Activated CD4-positive, alpha-beta T cell treated with anti-CD3 and anti-CD28 coated beads, Interleukin-2, amount 50 U/mL, for 24 hours (primary cell): ENCODE results near the gene CRTAC1.

Source experiments
- DNase-seq, 2 donors: peaks; one replicate each; pipeline ENCODE4 v3.0.0-alpha.2; 2020; ENCODE audit warnings: low read depth in 1 of 2, low spot score in 1 of 2

CRTAC1 gene

DNA sequence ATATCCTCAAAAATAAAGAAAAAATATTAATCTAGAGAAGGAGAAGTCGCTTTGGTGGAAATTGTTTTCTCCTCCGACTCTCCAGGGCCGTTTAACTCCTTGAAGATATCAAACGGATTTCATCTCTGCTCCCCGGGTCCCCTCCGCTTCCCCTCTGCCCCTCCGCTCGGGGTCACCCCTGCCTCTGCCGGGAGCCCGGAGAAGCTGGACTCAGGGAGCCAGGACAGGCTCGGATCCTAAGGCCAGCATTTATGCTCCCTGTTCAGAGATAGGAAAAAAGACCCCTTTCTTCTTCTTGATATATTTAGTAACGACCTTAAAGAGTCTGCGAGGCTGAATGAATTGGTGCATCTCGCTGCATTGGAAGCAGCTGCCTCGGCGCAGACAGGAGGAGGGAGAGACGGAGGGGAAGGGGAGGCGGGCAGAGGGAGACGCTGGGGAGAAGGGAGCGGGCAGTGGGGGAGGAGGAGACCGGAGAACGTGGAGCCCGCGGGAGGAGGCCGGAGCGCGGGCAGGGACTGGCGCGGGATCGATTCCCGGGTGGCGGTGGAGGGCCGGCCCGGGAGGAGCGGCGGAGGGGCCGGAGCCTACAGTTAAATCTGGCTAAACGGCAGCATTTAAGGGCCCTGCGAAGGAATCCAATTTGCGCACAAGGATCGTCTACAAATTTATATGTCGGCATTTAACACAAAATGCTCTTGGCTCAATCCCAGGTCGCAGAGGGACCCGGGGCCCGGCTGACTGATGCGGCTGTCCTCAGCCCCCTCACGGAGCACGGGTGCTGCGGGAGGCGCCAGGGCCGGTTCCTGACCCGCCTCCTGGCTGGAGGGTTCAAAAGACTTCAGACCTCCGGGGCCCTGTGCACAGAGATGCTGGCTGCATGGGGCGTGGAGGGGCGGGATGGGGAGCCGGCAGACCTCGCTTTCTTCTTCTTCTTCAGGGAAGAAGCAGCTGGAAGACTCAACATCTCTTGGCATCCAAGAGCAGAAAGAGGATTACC is 55.6 kb downstream of the CRTAC1 start:
- DNase-seq: no peak

DNA sequence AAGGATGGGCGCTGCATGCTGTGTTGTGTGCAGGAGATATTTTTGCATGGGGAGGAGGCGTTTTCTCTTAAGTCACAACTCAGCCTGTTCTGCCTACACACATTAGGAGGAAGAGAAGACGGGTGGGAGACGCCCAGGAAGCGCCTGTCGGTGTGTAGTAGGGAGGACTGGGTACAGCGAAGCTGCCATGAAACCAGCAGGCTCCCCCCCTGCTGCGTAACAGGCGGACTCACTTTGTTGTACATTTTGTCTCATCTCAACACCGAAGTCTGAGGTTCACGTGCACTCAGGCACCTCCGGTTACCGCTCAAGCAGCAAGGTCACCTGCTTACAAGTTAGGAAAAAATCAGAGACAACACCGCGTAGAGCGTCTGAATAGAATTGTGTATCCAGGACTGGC is 56.3 kb downstream of the CRTAC1 start:
- no peak for DNase-seq

DNA sequence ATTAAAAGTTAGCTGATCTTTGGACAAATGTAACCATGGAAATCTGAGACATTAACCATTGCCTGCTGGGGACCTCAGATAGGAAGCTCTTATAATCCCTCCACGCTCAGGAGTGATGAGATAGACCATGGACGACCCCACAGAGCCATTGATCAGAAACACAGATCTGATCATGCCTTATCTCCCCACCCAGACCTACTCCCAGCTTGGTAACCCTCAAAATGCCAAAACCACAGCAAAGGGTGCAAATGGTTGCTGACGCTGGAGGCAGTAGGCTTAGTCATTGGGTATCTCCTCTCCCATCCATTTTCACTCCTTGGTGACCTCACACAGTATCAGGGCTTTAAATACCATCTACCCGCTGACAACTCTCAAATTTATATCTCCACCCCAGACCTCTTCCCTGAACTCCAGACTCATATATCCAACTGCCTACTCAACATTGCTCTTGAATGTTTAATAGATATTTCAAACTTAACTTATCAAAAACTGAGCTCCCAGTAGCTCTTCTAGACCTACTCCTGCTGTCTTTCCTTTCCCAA is 60.8 kb downstream of the CRTAC1 start:
- no peak for DNase-seq

DNA sequence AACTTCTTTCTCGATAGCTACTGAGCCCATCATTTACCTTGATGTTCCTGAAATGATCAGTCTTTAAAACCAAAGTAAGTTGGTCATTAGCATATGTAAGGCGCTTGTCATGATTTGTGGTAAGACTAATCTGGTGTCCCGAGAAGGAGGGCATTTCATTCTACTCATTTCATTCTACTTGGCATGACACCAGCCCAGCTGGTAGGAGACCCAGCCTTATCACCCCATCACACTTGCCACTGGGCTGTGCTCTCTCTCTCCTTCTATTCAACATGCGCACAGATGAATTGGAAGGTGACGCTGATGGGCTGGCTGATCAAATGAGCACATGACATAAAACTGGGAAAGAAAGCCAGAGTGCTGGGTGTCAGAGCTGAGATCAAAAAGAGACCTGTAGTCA is 65.7 kb downstream of the CRTAC1 start:
- no peak for DNase-seq

DNA sequence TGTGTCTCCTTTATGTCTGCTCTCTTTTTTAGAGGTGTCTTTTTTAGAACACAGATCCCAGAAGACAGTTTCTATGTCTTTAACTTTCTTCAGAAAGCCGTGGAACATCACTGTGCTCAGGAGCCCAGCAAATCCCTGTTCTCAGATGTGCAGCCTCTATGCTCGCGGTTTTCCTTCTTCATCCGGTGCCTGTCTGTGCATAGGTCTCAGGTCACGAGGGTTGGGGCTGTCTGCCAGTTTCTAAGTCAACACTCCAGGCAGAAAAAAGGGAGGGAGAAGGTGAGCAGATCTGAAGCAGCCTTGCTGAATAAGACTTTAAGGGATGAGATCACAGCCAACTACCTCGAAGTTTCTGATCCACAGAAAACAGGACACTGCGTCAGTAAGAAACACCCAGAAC is 68.5 kb downstream of the CRTAC1 start:
- no peak for DNase-seq

DNA sequence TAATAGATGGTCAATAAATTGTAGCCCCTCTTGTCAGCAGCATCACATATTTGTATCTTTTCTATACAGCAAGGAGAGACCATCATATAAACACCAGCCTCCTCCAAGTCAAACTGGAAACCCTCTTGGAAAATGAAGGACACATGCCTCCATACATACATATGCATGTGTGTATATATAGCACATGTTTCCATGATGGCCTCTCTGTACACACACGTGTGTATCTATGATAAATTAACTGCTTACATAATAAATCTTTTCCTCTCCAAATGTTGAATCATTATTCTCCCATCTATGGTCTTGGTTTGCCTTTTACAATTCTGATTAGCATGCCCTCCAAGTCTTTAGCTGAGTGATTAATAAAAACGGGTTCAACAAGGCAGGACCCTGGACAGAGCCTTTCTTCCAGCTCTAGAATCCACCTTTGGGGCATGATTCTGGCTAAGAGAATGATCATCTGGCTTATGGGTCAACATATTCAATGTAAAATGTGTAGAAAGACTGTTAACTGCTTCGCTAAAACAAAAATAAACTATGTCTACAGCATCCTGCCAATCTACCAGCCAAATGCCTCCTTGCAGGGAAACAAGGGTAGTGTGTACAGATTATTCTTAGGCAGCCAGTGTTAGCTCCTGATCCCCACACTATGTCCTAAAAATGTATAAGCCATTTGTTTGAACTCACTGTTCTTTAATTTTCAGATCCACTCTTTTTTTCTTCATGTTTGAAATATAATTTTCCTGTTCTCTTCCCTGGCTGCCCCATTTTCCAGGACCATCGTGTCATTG is 70.0 kb downstream of the CRTAC1 start:
- no peak for DNase-seq

DNA sequence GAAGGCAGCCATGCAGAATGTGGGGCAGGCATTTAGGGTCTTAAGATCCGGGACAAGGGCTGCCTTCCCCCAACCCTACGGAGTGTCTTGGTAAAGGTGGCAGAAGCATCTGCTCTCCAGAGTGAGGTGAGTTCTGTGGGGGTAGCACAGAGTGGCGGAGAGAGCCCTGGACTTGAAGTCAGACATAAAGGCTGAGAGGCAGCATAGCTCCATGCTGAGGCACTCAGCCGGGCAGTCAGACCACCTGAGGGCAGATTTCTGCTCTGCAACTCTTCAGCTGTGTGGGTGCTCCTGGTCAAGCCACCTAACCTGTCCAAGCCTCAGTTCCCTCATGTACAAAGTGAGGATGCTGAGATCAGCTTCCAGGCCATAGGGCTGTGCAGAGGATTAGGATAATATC is 81.0 kb downstream of the CRTAC1 start:
- DNase-seq: no peak

DNA sequence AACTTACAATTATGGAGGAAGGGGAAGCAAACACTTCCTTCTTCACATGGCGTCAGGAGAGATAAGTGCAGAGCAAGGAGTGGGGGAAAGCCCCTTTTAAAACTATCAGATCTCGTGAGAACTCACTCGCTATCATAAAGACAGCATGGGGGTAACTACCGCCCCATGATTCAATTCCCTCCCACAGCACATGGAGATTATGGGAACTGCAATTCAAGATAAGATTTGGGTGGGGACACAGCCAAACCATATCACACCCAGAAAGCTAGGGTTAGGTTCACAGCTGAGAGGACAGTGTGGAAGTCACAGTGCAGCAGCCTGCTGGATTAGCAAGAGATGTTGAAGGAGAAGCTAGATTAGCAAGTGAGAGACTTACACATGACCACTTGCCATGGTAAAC is 81.6 kb downstream of the CRTAC1 start:
- DNase-seq: no peak

DNA sequence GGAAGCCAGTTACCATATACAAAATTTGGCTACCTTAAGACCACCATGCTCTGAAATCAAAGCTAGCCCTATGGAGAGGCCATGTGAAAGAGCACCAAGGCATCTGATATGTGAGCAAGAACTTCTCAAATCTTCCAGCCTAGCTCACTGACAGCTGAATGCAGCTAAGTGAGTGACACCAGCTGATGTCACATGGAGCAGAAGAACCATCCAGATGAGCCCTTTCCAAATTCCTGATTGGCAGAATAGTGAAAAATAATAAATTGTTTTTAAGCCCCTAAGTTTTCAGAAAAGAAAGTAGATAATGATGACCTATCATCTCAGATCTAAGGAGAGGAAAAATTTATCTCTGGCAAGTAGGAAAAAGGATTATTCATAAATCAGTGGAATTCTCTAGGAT is 85.6 kb downstream of the CRTAC1 start:
- no peak for DNase-seq

DNA sequence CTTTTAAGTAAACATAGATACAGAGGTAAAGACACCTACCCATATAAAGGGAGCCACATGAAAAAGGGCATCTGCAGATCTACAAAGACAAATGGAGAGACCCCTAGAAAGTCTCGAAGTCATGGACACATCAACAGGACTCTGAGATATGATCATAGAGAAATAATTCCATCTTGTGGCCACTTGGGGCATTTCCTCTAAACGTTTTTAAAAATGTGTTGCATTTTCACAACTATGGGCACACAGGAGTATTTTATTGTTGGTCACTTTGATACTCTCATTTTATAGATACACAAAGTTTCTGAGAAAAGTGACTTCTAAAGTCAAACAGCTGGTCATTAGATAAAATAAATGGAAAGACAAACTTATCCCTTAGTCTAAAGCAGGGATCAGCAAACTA is 87.1 kb downstream of the CRTAC1 start:
- DNase-seq: no peak

DNA sequence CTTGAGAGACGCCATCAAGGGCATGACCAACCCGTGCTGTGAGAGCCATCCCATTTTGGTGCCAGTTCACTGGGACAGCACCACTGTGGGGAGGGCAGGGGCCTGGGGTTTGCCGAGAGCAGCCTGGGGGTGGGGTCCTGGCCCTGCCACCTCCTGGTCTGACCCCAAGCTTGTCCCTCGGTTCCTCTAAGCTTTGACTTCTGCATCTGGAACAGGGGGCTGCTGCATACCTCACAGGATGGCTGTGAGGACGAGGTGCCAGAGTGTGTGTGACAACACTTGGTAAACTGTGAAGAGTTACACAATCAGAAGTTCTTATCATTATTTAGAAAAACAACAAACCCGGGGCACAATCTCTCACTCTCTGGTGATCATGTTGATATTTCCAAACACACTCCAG is 89.9 kb downstream of the CRTAC1 start:
- DNase-seq: no peak

DNA sequence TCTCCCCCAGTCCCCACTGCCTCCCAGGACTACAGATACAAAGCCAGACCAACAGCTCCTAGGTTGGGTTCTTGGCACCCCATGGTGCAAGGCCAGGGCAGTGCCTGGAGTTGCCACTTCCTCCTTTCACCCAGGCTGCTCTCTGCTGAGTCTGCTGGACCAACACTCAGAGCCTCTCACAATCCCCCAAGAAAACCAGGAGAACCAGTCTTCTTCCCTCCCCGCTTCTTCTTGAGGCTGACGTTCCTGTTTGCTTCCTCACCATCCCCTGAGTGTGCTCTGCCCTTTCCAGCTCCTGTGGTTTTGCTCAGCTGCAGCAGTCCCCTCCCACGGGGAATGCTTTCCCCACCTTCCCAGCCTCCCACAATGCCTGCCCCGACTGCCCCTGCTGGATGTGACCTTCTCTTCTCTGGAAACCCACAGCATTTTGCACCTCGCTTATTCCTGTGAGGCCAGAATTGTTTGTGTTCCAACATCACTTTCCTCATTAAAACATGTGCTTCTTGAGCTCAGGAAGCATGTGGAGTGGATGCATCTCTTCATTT is 90.9 kb downstream of the CRTAC1 start:
- no peak for DNase-seq

DNA sequence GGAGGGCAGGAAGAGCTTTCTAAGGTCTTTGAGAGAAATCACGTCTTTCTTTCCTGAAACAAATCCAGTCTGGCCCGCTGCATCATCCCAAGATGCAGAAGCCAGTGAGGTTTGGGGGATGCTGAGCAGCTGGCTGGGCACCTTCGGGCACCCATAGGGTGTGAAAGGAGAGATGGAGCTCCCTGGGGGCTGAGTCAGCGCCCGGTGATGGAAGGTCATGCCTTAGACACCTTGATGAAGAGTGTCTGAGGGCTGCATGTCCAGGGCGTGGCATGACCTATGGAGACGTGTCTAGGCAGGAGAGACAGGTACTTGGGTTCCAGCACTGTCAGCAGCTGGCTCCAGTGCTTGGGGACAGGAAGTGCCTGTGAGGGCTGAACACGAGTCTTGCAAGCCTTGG is 92.5 kb downstream of the CRTAC1 start:
- DNase-seq: no peak

DNA sequence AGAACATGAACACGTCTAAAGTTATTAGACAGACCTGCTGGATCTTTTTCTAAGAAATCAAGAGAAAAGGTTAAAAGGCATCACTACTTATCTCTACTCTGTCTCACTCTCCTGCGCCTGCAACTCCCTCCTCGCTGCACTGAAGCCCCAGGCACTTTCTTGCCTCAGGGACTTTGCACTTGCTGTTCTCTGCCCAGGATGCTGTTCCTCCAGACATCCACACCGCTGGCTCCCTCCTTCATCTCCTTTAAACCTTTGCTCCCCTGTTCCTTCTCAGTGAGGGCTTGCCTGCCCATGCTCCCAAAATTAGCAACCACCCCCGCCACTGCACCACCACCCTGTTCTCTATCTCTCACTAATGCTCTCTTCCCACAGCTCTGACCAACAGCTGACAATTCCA is 93.4 kb downstream of the CRTAC1 start:
- DNase-seq: no peak

DNA sequence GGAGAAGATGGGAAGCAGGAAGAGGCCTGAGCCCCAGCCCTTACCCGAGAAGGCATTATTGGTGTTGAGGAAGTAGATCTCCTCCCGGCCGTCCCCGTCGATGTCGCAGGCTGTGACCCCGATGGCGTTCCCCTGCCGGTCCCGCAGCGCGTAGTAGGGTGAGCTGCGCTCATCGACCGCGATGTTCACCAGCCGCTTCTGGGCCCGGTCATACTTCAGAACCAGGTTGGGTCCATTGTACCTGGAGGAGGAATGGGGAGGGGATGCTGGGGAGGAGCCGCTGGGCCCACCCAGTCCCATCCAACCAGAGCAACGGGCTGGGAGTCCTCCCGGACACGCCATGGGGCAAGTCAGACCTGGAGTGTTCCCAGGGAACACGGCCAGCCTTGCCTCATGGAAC is 94.3 kb downstream of the CRTAC1 start:
- no peak for DNase-seq

DNA sequence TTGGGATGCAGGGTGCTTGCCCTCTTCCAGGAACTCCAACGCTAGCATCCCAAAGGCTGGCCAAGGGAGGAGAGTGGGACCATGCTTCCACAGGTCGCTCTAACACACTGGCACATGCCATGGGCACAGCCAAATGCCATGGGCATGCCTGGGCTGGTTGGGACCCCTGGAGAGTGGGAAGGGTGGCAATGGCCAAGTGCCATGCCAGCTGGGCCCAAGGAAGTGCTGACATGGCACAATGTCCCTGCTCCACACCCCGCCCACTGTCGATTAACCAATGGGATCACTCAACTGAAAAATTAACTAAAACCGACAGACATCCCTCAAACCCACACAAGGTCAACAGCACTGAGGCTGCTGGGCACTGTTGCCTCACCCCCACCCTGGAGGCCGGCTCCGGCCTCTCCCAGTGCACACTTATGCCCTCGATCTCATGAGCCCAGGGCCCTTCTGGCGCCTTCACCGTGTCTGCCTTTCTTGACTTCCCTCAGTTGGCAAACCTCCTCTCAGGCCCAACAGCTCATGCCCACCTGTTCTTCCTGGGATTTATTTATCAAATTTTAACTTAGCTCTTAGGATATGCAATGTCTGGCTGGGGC is 97.4 kb downstream of the CRTAC1 start:
- DNase-seq: no peak

DNA sequence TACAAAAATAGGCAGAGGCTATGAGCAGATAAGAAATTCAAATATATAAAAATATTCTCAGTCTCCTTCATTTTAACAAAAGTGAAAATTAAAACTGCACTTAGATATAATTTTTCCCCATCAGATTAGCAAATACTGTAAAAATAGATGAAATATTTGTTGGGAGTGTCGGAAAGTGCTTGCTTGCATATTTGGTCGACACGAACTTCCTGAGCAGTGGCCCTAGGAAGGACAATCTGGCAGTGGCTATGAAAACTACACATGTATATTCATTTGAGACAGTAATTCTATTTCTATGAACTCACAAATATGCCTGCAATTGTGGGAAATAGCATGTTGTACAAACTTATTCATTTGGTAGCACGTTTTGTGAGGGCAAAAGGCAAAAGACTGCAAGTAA is 99.4 kb downstream of the CRTAC1 start:
- no peak for DNase-seq

DNA sequence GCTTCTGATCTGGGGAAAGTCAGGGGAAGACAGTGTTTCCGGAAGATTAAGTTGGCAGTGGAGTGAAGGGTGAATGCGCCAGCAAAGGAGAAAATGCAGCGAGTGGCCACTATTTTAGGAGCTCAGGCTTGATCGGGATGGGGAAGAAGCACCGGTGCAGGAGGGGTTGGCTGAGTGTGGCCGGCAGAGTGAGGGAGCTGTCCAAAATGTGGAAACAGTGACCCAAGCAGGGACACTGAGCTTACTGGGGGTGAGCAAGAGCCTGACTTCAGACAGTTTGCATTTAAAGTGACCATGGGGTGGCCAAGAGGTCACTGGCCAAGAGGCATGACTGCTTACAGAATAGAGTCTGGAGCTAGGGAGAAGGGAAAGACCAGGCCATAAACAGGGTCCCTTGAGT is 101.5 kb downstream of the CRTAC1 start:
- no peak for DNase-seq

DNA sequence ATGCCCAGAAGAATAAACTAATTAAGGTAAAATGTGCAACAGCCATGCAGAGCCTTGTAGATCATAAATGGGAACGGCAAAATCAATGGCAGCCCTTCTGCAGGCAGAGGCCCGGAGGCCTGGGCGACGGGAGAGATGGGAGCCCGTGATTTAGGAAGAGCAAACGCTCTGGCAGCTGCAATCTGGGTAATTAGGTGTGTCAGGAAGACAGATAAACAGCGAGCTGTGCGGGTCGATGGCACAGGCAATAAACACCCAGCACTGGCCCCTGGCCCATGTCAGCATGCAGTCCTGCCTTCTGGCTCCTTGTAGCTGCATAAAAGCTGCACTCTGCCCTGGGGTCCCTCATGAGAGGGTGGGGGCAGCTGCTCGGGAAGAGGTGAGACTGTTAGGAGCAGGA is 102.8 kb downstream of the CRTAC1 start:
- no peak for DNase-seq

DNA sequence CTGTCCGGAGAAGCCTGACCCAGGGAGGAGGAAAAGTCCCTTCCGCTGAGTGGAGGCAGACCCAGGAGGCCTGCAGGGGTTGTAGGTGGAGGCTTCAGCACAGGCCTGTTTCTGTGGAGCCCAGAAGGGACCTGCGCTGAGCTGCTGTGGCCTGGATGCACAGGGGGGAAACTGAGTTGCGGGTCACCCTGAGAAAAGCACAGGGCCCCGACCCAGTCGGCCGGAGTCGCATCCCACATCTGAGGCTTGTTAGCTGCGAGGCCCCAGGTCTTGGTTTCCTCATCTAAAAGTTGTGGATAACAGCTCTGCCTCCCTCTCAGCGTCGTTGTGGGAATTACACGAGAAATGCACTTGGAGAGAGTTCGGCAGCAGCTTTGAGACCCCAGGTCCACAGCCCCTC is 104.4 kb downstream of the CRTAC1 start:
- no peak for DNase-seq

DNA sequence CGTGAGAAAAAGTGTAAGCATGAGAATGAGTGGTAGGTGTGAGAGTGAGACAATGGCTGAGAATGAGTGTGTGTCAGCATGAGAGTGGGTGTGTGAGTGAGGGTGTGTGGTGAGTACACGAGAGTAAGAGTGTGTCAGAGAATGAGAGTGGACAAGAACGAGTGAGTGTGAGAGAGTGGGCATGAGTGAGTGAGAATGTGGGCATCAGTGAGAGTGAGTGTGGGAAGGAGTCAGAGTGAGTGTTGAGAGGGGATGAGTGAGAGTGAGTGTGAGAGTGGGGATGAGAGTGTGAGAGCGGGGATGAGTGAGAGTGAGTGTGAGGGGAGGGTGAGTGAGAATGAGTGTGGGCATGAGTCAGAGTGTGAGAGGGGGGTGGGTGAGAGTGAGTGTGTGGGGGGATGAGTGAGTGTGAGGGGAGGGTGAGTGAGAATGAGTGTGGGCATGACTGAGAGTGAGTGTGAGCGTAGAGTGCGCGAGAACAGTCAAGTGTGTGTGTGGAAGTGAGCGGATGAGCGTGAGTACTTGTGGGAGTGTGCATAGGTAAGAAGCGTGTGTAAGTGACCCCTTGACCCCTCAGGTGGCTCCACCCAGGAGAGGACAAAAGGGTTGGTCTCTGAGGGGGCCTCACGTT is 105.0 kb downstream of the CRTAC1 start:
- no peak for DNase-seq
